Mammary epithelial cell (primary cell): ENCODE data around the gene PIK3AP1.

Source experiments
- EZH2 ChIP-seq: IDR thresholded peaks from 2 replicates; pipeline ENCODE4 v1.6.1; 2012; ENCODE audit warnings: low read length, inconsistent platforms, borderline replicate concordance
- TF ChIP-seq, protein P1 (sequence below), 2 donors: IDR thresholded peaks in 1 of 2; conservative IDR thresholded peaks in 1 of 2; 2 replicates each; pipeline ENCODE4 v1.5.1; 2011 to 2012; ENCODE audit warnings: inconsistent platforms in 2 of 2, low read length in 2 of 2, mild to moderate bottlenecking in 2 of 2, control low read depth in 1 of 2, low read depth in 1 of 2; ENCODE audit not compliant: insufficient read depth in 1 of 2; ENCODE audit errors: extremely low read depth in 1 of 2

GRCh38 chr10:96642530-96642929 is 77.8 kb downstream of the PIK3AP1 start:
- TF ChIP-seq, protein P1, sequence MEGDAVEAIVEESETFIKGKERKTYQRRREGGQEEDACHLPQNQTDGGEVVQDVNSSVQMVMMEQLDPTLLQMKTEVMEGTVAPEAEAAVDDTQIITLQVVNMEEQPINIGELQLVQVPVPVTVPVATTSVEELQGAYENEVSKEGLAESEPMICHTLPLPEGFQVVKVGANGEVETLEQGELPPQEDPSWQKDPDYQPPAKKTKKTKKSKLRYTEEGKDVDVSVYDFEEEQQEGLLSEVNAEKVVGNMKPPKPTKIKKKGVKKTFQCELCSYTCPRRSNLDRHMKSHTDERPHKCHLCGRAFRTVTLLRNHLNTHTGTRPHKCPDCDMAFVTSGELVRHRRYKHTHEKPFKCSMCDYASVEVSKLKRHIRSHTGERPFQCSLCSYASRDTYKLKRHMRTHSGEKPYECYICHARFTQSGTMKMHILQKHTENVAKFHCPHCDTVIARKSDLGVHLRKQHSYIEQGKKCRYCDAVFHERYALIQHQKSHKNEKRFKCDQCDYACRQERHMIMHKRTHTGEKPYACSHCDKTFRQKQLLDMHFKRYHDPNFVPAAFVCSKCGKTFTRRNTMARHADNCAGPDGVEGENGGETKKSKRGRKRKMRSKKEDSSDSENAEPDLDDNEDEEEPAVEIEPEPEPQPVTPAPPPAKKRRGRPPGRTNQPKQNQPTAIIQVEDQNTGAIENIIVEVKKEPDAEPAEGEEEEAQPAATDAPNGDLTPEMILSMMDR (conservative IDR thresholded peaks at IDR 0.05 in 1 of 2, IDR thresholded peaks at IDR 0.05 in 1 of 2; ENCODE audit: extremely low read depth in 1 of 2, insufficient read depth in 1 of 2, low read depth in 1 of 2, low read length in 2 of 2), result no peak
- TF ChIP-seq EZH2, result no peak
